GM23338 (cell line): Measurements from ENCODE around the gene NFS1.

Source experiments
- CREB1 ChIP-seq: fragments of 250-450 bp; sonication (Bioruptor Pico); IDR thresholded peaks from 2 replicates; pipeline ENCODE4 v1.5.0; 2020; ENCODE audit warnings: low read depth, mild to moderate bottlenecking, moderate library complexity
- CTCF ChIP-seq, 2 experiments: fragments of 200-600 bp in 1 of 2; sonication (generic) in 1 of 2; conservative IDR thresholded peaks; 2 replicates each; pipeline versions ENCODE4 v1.5.1 to v1.6.1; 2016 to 2017; ENCODE audit warnings: antibody characterized with exemption in 2 of 2, low read depth in 2 of 2, mild to moderate bottlenecking in 2 of 2, moderate library complexity in 1 of 2
- EZH2 ChIP-seq: fragments of 200-600 bp; sonication (generic); IDR thresholded peaks from one replicate; pipeline ENCODE4 v1.8.0; 2017; ENCODE audit warnings: antibody characterized with exemption, mild to moderate bottlenecking, low read depth; ENCODE audit not compliant: unreplicated experiment
- EZH2phosphoT487 ChIP-seq: fragments of 200-600 bp; sonication (generic); IDR thresholded peaks from one replicate; pipeline ENCODE4 v1.8.1; 2018; ENCODE audit warnings: antibody characterized with exemption; ENCODE audit not compliant: unreplicated experiment
- JUNB ChIP-seq: IDR thresholded peaks from one replicate; pipeline ENCODE4 v1.6.1; 2016; ENCODE audit warnings: antibody characterized with exemption; ENCODE audit not compliant: unreplicated experiment
- POLR2AphosphoS5 ChIP-seq: IDR thresholded peaks from 2 replicates; pipeline ENCODE4 v1.6.1; 2016; ENCODE audit warnings: antibody characterized with exemption, low read depth
- TF ChIP-seq, protein P1 (sequence below): IDR thresholded peaks from 2 replicates; pipeline ENCODE4 v1.6.1; 2016; ENCODE audit warnings: antibody characterized with exemption

DNA sequence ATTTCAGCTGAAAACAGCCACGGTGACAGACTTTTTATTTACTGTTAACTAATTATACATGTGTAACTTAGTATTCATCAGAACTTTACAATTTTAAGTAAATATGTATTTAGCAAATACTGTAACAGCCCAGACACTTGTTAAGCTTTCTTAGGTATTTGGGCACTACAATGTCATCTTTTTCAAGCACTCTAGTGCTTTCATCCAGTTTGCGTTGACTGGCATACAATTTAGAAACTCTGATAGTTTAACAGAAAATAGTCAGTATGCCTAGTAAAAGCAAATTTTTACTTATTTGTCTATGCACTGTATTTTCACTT lies 32.3 kb upstream of the NFS1 start:
- TF ChIP-seq CTCF (conservative IDR thresholded peaks at IDR 0.05; ENCODE audit: low read depth in 2 of 2) = no peak
- TF ChIP-seq, protein P1, sequence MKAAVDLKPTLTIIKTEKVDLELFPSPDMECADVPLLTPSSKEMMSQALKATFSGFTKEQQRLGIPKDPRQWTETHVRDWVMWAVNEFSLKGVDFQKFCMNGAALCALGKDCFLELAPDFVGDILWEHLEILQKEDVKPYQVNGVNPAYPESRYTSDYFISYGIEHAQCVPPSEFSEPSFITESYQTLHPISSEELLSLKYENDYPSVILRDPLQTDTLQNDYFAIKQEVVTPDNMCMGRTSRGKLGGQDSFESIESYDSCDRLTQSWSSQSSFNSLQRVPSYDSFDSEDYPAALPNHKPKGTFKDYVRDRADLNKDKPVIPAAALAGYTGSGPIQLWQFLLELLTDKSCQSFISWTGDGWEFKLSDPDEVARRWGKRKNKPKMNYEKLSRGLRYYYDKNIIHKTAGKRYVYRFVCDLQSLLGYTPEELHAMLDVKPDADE = no peak
- no peak for TF ChIP-seq EZH2phosphoT487
- no peak for TF ChIP-seq JUNB
- TF ChIP-seq CREB1 (CRISPR knock-in tag) = no peak
- TF ChIP-seq EZH2 = no peak
- TF ChIP-seq POLR2AphosphoS5 = no peak
